ENCODE measurements around the gene KRT78.
A peak's percentile ranks its signal among the peaks of the same experiment; 100 is the strongest.
"Not testable (repeated sequence)": the region's sequence is repeated elsewhere in the genome, so short reads cannot be mapped to it uniquely, and the experiment has no call there.

KRT78 gene

GRCh38 chr12:52871291-52872039, 22.7 kb upstream of the KRT78 start:
- peak; percentile 69 for DNase-seq

- no peak for DNase-seq
Measured at GRCh38 chr12:52870361-52871290, 21.8 kb upstream of the KRT78 start.

- DNase-seq, result no peak
Measured at GRCh38 chr12:52867642-52868041, 18.8 kb upstream of the KRT78 start.

DNA sequence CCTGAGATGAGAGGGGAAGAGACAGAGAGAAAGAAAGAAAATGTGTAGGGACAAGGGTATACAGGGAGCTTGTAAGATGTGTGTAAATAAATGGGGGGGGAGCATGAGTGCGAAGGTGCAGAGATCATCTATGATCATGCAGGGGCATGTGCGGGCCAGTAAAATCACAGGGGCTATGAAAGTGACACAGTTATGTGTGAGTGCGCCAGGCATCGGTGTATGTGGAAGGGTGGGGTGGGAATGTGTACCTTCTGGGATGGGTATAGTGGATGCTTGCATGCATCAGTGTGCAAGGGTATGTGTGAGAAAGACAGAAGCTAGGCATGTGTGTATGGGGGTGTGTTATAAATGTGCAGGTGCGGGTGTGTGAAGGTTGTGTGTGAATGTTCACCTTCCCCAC, 18.4 kb upstream of the KRT78 start:
- DNase-seq, result no peak

GRCh38 chr12:52865090-52865944, 16.5 kb upstream of the KRT78 start:
- peak; percentile 30 for DNase-seq

DNA sequence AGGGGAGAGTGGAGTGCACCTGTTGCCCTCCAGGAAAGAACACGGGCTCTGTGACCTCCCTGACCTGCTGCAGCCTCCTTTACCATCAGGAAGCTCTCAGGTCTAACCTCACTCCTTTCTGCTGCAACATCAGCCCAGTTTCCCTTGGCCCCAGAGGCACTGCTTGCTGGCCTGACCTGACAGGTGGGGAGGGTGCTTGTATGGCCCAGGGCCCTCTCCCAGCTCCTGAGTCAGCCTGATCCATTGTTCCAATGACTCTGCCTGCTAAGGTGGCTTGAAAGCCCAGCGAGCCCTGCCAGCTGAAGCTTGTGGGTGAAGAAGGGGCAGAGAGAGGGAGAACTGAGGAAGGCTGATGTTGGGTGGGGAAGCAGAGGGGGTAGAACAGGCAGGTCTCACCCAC, 13.2 kb upstream of the KRT78 start:
- DNase-seq, result no peak

DNA sequence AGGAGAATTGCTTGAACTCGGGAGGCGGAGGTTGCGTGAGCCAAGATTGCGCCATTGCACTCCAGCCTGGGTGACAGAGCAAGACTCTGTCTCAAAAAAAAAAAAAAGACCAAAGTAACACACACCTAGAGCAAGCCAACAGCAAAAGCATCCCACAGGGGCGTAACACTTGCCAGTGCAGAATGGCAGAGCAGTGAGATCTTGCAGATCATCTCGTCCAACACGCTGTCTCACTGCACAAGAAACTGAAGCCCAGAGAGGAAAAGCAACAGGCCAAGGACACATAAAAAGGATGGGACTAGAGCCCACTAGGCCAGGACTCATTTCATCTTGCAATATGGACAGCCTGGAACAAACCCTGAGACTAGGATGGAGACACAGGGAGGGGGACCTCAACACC, 12.7 kb upstream of the KRT78 start:
- DNase-seq, result no peak

DNA sequence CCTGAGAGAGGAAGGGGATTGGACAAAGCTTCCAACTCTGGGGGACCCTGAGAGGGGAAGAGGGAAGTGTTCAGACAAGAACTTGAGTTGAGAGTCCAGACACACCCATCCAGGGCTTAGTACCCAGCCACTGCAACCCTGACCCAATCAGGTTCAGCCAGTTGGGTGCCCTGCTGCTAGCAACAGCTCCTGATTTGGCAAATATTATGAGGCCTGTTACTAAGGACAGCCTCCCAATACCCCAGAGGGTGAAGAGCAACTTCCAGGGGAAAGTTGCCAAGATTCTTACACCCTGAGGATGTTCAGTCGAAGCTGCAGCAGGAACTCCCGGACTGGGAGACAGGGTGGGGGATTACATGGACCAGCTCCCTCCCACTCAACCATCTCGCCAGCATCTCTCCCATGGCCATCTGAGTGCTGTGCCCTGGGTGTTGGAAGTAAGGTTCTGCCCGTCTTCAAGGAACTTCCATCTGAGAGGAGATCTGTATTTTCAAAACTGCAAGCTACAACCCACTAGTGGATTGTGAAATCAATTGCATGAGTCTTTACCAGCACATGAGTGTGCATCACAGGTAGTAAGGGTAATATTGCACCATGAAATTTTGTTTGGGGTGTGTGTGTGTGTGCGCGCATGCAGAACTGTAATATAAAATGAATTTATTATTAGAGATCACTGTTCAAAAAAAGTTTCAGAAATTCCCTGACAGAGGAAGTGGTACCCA, 11.5 kb upstream of the KRT78 start:
- DNase-seq, result no peak

DNA sequence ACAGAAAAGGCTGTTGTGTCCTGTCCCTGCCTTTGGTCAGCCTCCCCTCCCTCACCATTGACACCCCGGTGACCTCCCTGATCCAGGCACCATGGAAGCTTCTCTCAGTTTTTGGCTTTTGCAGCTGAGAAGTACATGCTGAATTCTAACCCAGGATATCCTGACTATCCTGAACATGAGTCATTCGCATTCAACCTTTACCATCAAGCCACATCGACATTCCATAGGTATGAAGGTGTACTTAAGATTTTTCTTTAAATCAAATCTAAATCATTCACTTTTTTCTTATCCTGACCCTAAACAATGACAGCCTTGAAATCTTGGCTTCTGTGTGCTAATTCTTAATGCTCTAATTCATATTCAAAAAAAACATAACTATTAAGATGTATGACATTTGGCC, 8.7 kb upstream of the KRT78 start:
- DNase-seq, result no peak

DNA sequence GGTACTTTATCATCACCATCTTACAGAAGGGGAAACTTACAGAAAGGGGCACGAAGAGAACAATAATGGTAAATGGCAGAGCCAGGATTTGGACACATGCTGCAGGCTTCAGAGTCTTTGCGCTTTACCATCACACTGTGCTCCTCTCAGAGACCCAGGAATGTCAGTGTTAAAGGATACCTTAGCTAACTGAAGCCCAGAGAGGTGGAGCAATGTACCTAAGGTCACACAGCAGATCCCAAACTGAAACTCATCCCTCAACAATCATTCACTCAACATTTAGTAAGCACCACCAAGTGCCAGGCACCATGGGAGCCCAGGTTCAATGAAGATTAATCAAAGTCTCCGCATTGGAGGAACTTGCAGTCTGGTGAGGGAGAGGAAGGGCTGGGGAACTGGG, 8.0 kb upstream of the KRT78 start:
- no peak for DNase-seq

DNA sequence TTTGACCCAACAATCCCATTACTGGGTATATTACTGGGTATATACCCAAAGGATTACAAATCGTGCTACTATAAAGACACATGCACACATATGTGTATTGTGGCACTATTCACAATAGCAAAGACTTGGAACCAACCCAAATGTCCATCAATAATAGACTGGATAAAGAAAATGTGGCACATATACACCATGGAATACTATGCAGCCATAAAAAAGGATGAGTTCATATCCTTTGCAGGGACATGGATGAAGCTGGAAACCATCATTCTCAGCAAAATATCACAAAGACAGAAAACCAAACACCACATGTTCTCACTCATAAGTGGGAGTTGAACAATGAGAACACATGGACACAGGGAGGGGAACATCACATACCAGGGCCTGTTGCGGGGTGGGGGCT, 7.3 kb upstream of the KRT78 start:
- DNase-seq, result not testable (repeated sequence)

- DNase-seq, result no peak
Measured at GRCh38 chr12:52851787-52852186, 3.0 kb upstream of the KRT78 start.

DNA sequence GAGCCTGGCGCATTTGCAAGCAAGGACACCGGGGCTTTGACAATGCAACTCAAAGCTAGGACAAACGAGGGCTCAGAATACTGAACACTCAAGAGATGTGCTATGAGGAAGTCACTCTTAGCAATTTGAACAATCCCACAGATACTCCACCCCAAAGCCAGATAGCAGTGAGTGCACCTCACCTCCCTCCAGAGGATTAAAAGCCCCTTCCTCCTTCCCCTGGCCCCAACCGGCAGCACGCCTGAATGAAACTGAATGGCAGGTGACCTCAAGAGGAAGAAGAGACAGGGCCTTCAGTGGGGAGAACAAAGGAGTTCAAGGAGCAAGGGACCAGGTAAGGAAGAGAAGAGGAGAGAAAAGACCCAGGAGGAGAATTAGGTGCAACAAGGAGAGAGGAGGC, 1.9 kb upstream of the KRT78 start:
- no peak for DNase-seq

- DNase-seq, result no peak
Measured at GRCh38 chr12:52849511-52849910, 717 bp upstream of the KRT78 start.

- DNase-seq, result no peak
Measured at GRCh38 chr12:52847335-52848102, 1.3 kb downstream of the KRT78 start.

- DNase-seq, result no peak
Measured at GRCh38 chr12:52846356-52846970, 2.3 kb downstream of the KRT78 start.

DNA sequence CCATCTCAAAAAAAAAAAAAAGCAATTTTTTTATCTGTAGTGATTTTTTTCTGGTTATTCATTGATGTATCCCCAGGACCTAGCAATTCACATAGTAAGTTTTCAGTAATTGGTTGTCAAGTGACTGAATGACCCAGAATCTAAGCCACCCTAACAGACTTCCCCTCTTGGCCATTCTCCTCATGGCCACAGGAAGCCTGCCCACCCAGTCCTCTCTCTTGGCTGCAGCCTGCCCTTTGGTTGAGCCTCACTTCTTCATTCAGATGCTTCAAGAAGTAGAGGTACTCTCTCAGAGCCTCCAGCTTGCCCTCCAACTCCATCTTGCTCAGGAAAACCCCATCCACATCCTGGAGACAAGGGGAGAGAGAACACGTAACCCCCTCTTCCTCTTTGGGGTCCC, 2.8 kb downstream of the KRT78 start:
- no peak for DNase-seq

DNA sequence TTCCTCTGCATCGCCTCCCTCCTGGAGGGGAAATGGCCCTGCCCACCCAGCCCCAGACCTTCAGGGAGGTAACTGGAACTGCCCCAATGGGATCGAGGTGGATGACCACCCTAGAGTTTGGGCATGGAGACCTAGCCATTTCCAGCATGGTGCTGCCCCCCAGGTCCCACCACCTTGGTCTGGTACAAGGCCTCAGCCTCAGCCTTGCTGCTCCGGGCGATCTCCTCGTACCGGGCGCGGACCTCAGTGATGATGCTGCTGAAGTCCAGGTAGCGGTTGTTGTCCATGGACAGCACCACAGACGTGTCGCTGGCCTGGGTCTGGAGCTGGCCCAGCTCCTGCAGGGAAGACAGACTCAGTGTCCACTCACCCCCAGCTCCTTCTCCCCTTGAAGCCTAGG, 4.4 kb downstream of the KRT78 start:
- DNase-seq, result no peak

GRCh38 chr12:52839436-52840105, 9.2 kb downstream of the KRT78 start:
- no peak for DNase-seq

- DNase-seq, result no peak
Measured at GRCh38 chr12:52838609-52839435, 10.0 kb downstream of the KRT78 start.

Data from amniotic stem cell (primary cell).